WERI-Rb-1 (cell line): ENCODE results near the gene HDAC4.

Experiments
- DNase-seq: peaks from one replicate; pipeline ENCODE4 v3.0.0-alpha.2; 2020
- H3K27ac ChIP-seq: fragments of 250-450 bp; sonication (Bioruptor Pico); 2 replicates; pipeline ENCODE4 v1.5.1; 2020; ENCODE audit warnings: mild to moderate bottlenecking, moderate library complexity
- H3K27me3 ChIP-seq: fragments of 250-450 bp; sonication (Bioruptor Pico); 2 replicates; pipeline ENCODE4 v1.5.1; 2021; ENCODE audit warnings: mild to moderate bottlenecking, low read depth, moderate library complexity; ENCODE audit not compliant: insufficient read depth, severe bottlenecking
- H3K36me3 ChIP-seq: fragments of 250-450 bp; sonication (Bioruptor Pico); 2 replicates; pipeline ENCODE4 v1.5.1; 2020; ENCODE audit warnings: mild to moderate bottlenecking, moderate library complexity
- H3K4me3 ChIP-seq: 2 replicates; pipeline ENCODE4 v1.5.1; 2011; ENCODE audit warnings: low read depth, mild to moderate bottlenecking, control low read depth, low read length
- H3K9me3 ChIP-seq: fragments of 250-450 bp; sonication (Bioruptor Pico); 2 replicates; pipeline ENCODE4 v1.5.1; 2021; ENCODE audit warnings: mild to moderate bottlenecking, moderate library complexity; ENCODE audit not compliant: severe bottlenecking
- CTCF ChIP-seq: IDR thresholded peaks from 2 replicates; pipeline ENCODE4 v1.5.1; 2011; ENCODE audit warnings: low read depth, mild to moderate bottlenecking, control low read depth, inconsistent platforms, low read length

HDAC4 gene

GRCh38 chr2:239312081-239312511 lies 88.7 kb downstream of the HDAC4 start:
- no peaks in the 10 kb centered on the region for H3K9me3 ChIP-seq
- no peak overlapping the region for H3K4me3 ChIP-seq
- TF ChIP-seq CTCF, result no peak
- no peaks in the 10 kb centered on the region for H3K36me3 ChIP-seq
- no peaks in the 10 kb centered on the region for H3K27me3 ChIP-seq
- no peak for DNase-seq
- H3K27ac ChIP-seq, result no peak overlapping the region

GRCh38 chr2:239311132-239312040 lies 89.4 kb downstream of the HDAC4 start:
- no peak overlapping the region for H3K4me3 ChIP-seq
- no peaks in the 10 kb centered on the region for H3K9me3 ChIP-seq
- no peaks in the 10 kb centered on the region for H3K36me3 ChIP-seq
- no peak overlapping the region for H3K27ac ChIP-seq
- TF ChIP-seq CTCF, result no peak
- no peaks in the 10 kb centered on the region for H3K27me3 ChIP-seq
- DNase-seq, result no peak

- Histone ChIP-seq H3K27ac (no peak overlapping the region), H3K9me3 (no peaks in the 10 kb centered on the region), H3K27me3 (no peaks in the 10 kb centered on the region), H3K36me3 (no peaks in the 10 kb centered on the region), H3K4me3 (no peak overlapping the region)
- DNase-seq, result no peak
- no peak for TF ChIP-seq CTCF
Measured at GRCh38 chr2:239310401-239311061, 90.3 kb downstream of the HDAC4 start.

- H3K27me3 ChIP-seq, result no peaks in the 10 kb centered on the region
- no peak overlapping the region for H3K27ac ChIP-seq
- no peak overlapping the region for H3K4me3 ChIP-seq
- no peak for DNase-seq
- H3K36me3 ChIP-seq, result no peaks in the 10 kb centered on the region
- H3K9me3 ChIP-seq, result no peaks in the 10 kb centered on the region
- no peak for TF ChIP-seq CTCF
Measured at GRCh38 chr2:239309398-239310245, 91.2 kb downstream of the HDAC4 start.

GRCh38 chr2:239308661-239309397 lies 92.0 kb downstream of the HDAC4 start:
- Histone ChIP-seq H3K27ac (no peak overlapping the region), H3K27me3 (no peaks in the 10 kb centered on the region), H3K36me3 (no peaks in the 10 kb centered on the region), H3K4me3 (no peak overlapping the region), H3K9me3 (no peaks in the 10 kb centered on the region)
- no peak for DNase-seq
- TF ChIP-seq CTCF, result no peak
